Hematopoietic multipotent progenitor cell treated with erythropoietin and hydrocortisone succinate and interleukin-3 and kit ligand, for 6 days (in vitro differentiated cells): ENCODE measurements around the gene SIMC1.
"Not testable (repeated sequence)": the region's sequence is repeated elsewhere in the genome, so short reads cannot be mapped to it uniquely, and the experiment has no call there.

ENCODE experiments used
- DNase-seq: peaks from one replicate; pipeline ENCODE4 v3.0.0-alpha.2; 2015

The SIMC1 gene

GRCh38 chr5:176216393-176216916 lies 21.8 kb upstream of the SIMC1 start:
- DNase-seq: peak; percentile 17

GRCh38 chr5:176217188-176217729 lies 21.0 kb upstream of the SIMC1 start:
- not testable (repeated sequence) for DNase-seq

GRCh38 chr5:176217764-176218163 lies 20.5 kb upstream of the SIMC1 start:
- DNase-seq: not testable (repeated sequence)

GRCh38 chr5:176222006-176222405 lies 16.2 kb upstream of the SIMC1 start:
- not testable (repeated sequence) for DNase-seq

- not testable (repeated sequence) for DNase-seq
Measured at GRCh38 chr5:176228358-176228757, 9.9 kb upstream of the SIMC1 start.

- not testable (repeated sequence) for DNase-seq
Measured at GRCh38 chr5:176233253-176233652, 5.0 kb upstream of the SIMC1 start.

GRCh38 chr5:176235155-176235554 lies 3.1 kb upstream of the SIMC1 start:
- peak; percentile 79 for DNase-seq

GRCh38 chr5:176238645-176239283 lies 540 bp downstream of the SIMC1 start:
- DNase-seq: not testable (repeated sequence)

- not testable (repeated sequence) for DNase-seq
Measured at GRCh38 chr5:176239304-176239703, 1.1 kb downstream of the SIMC1 start.

GRCh38 chr5:176244318-176244717 lies 6.1 kb downstream of the SIMC1 start:
- not testable (repeated sequence) for DNase-seq

- DNase-seq: not testable (repeated sequence)
Measured at GRCh38 chr5:176245074-176245473, 6.8 kb downstream of the SIMC1 start.

GRCh38 chr5:176245489-176245888 lies 7.3 kb downstream of the SIMC1 start:
- DNase-seq: not testable (repeated sequence)

GRCh38 chr5:176250691-176251090 lies 12.5 kb downstream of the SIMC1 start:
- DNase-seq: not testable (repeated sequence)

- not testable (repeated sequence) for DNase-seq
Measured at GRCh38 chr5:176252171-176252570, 13.9 kb downstream of the SIMC1 start.

GRCh38 chr5:176253370-176254065 lies 15.3 kb downstream of the SIMC1 start:
- not testable (repeated sequence) for DNase-seq

- DNase-seq: not testable (repeated sequence)
Measured at GRCh38 chr5:176254066-176254393, 15.8 kb downstream of the SIMC1 start.

- DNase-seq: not testable (repeated sequence)
Measured at GRCh38 chr5:176257871-176258505, 19.8 kb downstream of the SIMC1 start.

GRCh38 chr5:176260682-176261081 lies 22.5 kb downstream of the SIMC1 start:
- DNase-seq: not testable (repeated sequence)

GRCh38 chr5:176266448-176266847 lies 28.2 kb downstream of the SIMC1 start:
- DNase-seq: not testable (repeated sequence)

GRCh38 chr5:176289018-176289417 lies 50.8 kb downstream of the SIMC1 start:
- not testable (repeated sequence) for DNase-seq

- DNase-seq: not testable (repeated sequence)
Measured at GRCh38 chr5:176290057-176290840, 52.0 kb downstream of the SIMC1 start.

- not testable (repeated sequence) for DNase-seq
Measured at GRCh38 chr5:176305356-176305755, 67.1 kb downstream of the SIMC1 start.
